ENCODE data around the gene PTPRA. TPM values are rescaled to one million over a fixed set of nuclear protein-coding genes. Genes with fewer than 3 reads are reported as not detected.
"Not testable (repeated sequence)": the region's sequence is repeated elsewhere in the genome, so short reads cannot be mapped to it uniquely, and the experiment has no call there.

The PTPRA gene
- polyA plus RNA-seq, 1 donor, result 41.9 TPM

DNA sequence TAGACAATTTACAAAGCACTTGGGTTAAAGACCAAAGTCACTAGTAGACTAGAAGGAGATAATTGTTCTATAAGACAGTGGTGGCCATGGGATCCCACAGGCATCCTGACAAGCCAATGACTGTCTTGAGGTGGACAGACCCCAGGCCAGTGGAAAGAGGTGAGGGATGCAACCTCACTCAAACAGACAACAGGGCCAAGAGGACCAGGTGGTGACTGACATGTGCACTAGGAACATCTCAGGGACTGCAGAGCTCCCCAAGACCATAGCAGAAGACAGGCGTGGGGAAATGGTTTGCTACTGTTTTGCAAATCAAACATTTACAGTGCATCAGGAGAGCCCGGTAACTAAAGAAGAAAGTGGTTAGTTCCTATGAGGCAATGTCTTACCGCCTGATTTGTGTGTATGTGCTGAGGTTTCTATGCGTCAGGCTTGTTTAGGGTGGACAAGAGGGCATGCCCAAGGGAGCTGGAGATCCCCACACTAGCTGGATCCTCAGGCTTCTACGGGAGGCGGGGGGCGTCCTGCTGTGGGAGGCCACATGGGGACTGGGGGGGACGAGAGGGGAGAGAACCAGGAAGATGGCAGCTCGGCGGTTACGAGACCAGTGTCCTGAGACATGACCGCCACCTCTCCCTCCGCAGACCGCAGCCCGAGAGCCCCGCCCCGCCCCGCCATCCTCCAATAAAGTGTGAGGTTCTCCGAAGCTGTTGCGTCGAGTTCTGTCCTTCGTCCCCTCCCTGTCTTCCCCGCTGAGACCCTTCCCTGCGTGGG, 171.9 kb downstream of the PTPRA start:
- DNase-seq, result no peak

DNA sequence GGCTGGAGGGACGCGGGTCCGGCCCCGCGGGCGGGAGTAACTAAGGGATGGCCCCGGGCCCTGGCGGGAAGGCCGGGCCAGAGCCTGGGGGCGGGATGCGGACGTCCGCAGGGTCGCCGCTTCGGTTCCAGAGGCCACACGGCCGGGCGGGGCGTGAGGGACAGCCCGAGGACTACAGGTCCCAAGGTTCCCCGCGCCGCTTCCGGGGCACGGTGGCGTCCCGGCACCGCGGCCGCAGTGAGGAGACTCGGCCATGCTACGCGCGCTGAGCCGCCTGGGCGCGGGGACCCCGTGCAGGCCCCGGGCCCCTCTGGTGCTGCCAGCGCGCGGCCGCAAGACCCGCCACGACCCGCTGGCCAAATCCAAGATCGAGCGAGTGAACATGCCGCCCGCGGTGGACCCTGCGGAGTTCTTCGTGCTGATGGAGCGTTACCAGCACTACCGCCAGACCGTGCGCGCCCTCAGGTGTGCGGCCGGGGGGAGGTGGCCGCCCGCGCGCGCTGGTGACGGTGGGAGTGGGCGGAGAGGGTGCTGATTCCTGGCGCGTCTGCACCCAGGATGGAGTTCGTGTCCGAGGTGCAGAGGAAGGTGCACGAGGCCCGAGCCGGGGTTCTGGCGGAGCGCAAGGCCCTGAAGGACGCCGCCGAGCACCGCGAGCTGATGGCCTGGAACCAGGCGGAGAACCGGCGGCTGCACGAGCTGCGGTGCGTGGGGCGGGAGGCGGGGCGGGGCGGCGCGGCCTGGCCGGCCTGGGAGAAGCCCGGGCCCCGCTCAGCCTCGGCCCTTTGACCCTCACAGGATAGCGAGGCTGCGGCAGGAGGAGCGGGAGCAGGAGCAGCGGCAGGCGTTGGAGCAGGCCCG, 172.8 kb downstream of the PTPRA start, which contains the start of gene MRPS26:
Gene MRPS26 (plus strand): TSS at position 237 of the 861 bp plus-strand sequence. CDS start 17 bp downstream, at position 254.
- peak; percentile 93 for DNase-seq

DNA sequence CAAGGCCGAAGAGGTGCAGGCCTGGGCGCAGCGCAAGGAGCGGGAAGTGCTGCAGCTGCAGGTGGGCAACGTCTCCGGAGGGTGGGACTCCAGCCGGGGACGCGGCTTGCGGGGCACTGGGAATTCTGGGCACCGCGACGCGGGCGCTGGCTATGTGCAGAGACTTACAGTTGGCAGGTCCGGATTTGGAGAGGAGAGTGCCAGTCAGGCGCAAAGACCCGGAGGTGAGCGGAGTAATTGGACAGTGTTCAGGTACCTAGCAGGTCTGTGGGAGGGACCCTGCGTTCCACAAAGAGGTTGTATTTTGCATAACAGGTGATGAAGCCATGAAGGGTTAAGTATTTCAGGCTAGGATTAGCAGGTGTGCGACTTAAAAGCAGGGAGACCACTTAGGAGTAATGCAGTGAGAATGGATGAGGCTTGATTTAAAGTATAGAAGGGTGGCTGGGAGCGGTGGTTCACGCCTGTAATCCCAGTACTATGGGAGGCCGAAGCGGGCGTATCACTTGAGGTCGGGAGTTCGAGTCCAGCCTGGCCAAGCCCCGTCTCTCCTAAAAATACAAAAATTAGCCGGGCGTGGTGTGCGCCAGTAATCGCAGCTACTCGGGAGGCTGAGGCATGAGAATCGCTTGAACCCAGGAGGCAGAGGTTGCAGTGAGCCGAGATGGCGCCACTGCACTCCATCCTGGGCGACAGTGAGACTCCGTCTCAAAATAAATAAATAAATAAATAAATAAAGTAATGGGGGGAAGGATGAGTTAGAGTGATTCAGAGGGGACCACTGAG, 173.6 kb downstream of the PTPRA start:
- no peak for DNase-seq

DNA sequence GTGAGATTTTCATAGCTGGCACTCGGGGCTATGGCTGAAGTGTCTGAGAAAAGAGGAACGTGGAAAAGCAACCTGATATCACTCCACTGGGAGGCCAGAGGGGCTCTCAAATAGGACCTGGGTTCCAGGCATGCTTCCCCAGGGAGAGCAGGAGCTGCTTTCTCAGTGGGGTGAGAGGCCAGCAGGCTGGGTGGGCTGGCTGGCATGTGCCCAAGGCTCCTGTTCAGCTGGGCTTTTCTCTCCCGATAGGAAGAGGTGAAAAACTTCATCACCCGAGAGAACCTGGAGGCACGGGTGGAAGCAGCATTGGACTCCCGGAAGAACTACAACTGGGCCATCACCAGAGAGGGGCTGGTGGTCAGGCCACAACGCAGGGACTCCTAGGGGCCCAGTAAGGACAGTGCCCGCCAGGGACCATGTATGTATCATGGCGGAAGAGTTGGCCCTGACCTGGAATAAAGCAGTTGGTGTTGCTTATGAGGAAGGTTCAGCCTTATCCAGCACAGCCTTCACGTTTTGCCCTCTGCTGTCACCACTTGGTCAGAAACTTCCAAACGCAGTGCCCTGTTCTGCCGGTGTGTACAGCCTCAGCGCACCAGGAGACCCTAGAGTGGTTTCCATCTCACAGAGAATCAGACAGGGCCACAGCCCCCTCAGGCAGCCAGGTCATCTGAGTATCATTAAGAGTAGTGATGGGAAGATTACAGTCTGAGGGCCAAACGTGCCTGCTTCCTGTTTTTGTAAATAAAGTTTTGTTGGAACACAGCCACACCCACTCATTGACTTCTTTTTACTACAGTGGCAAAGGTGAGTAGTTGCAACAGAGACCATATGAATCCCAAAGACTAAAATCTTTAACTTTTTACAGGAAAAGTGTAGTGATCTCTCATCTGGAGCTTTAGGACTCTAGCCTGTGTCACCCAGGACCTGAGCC, 174.5 kb downstream of the PTPRA start:
- DNase-seq, result no peak

DNA sequence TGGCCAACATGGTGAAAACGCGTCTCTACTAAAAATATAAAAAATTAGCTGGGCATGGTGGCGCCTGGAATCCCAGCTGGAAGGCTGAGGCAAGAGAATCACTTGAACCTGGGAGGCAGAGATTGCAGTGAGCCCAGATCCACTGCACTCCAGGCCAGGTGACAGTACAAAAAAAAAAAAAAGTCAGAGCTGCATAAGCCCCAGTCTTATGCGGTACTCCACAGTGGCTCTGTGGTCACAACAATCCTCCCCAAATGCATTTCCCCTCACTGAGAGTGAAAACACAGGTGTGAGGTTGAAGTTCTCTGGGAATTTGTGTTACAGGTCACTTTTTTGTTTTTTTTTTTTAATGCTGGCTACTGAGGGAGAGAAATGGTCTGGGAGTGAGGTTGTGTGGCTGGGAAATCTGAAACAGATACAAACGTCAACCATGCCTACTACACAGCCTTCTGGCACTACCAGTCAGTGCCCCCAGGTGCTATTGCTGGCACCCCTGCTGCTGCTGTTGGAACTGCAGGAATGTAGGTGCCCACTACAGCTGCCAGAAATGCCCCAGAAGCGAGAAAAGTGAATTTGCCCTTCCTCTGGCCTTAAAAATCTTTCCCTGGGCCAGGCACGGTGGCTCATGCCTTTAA, 178.2 kb downstream of the PTPRA start:
- DNase-seq, result no peak

DNA sequence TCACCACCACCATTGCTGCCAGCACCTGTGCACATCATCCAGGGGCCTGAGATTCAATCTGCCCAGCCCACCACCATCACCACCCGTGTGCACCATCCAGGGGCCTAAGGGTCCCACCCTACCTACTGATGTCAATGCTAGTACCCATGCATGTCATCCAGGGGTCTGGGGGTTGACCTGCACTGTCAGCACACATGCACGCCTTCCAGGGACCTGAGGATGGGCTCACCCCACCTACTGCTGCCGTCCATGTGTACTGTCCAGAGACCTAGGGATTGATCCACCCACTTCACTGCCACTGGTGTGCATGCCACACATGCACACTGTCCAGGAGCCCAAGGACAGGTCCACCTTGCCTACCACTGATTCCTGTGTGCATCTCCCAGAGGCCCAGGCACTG, 186.2 kb downstream of the PTPRA start:
- no peak for DNase-seq

DNA sequence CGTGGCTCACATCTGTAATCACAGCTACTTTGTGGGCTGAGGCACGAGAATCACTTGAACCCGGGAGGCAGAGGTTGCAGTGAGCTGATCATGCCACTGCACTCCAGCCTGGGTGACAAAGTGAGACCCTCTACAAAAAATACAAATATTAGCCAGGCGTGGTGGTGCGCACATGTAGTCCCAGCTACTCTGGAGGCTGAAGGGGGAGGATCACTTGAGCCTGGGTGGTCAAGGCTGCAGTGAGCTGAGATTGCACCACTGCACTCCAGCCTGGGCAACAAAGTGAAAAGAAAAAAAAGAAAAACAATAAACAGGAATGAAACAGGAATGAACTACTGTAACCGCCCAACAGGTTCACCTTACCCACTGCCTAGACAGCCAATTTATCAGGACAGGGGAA, 190.8 kb downstream of the PTPRA start:
- not testable (repeated sequence) for DNase-seq

DNA sequence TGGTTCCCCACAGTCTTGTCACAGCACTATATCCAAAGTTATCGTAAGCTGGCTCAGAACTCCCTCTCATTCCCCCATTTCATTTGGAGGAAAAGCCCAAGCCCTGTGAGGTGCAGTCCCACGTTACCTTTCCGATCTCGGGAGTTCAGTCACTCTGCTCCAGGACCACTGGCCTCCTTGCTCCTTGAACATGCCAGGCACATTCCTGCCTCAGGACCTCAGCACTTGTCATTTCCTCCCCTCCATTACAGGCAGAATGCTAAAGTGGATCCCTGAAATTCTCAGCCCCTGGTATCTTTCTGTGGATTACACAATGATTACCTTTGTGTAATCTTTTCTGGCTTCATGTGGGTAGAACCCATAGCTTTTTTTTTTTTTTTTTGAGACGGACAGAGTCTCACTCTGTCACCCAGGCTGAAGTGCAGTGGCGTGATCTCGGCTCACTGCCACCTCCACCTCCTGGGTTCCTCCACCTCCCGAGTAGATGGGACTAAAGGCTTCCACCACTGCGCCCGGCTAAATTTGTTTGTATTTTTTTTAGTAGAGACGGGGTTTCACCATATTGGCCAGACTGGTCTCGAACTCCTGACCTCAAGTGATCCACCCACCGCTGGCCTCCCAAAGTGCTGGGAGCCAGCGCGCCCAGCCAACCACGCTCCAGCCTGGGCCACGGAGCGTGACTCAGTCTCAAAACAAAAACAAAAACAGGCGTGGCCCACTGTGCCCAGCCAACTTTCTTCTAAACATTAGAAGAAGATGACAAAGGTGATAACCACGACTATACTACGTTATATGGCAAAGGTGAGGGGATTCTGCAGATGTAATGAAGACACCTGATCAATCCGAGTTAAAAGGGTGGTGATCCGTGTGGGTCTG, 194.1 kb downstream of the PTPRA start:
- no peak for DNase-seq

DNA sequence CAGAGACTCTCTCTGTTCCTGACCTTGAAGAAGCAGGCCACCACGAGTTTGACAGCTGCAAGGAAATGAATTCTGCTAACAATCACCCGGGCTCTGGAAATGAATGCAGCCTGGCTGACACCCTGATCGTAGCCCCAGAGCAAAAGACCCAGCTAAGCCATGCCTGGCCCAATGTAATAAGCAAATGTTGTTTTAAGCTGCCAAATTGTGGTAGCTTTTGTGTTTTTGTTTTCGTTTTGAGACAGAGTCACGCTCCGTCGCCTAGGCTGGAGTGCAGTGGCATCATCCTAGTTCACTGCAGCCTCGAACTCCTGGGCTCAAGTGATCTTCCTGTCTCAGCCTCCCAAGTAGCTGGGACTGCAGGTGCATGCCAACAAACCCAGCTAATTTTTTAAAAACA, 194.8 kb downstream of the PTPRA start:
- no peak for DNase-seq

DNA sequence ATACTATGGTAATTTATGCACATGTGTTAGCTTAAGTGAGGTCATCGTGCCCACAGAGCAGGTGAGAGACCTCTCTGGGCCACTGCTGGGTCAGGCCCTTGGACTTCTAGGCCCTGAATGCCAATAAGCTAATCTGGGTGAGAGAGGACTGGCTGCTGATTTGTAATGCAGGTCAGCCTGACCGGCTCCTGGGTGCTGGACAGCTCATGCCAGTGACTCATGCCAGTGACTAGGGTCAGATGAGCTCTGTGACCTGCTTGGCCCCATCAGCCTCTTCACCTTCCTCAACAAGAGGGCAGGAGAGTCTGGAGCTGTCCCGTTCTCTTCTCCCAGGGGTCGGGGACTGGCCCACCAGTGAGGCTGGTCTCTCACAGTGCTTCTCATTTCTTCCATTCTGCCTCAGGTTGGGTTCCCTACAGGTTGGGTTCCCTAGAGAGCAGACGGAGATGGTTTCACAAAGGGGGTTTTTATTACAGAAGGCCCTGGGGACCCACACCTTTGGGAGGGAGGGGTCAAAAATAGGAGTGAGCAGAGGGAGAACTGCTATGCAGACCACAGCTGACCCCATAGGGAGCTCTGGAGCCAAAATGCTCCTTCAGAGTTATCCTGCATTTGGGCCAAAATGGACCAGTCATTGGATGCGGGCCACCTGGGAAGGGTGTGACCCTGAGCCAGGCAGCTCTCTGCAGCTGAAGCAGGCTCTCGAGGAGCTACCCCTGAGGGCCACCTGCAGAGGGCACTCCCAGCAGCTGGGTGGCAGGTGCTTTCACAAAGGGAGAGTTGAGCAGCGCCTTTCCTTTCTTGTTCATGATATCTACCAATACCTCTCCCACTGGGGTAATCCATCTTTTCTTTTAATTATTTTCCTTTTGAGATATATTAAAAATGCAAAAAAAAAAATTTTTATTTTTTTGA, 196.0 kb downstream of the PTPRA start:
- DNase-seq, result no peak

DNA sequence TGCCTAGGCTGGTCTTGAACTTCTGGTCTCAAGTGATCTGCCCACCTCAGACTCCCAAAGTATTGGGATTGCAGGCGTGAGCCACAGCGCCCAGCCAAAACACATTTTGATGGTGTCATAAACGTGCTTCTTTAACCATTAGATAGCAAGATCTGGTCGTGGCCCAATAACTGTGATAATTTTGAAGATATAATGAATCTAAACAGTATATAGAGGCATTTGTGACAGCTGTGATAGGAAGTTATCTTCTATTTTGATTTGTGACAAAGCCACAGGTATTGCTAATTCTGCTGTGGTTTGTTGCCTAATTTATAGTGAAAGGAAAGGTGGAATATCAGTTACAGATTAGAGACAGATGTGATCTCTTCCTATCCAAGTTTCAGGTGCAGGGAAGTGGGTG, 197.4 kb downstream of the PTPRA start:
- DNase-seq, result no peak

DNA sequence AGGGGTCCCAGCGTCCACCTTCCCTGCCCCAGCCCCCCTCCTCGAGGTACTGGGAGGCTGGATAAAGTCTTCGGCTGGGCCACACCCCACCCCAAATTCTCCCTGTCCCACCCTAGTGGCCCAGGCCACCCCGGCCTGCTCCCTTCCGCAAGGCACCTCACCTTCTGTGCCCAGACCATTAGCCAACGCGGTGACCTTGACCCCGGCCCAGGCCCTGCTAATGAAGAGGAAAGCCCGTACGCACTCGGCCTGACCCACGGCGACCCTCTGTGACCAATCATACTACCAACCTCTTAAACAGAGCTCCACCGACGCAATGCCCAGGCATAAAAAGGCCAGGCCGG, 198.0 kb downstream of the PTPRA start:
- DNase-seq, result no peak

DNA sequence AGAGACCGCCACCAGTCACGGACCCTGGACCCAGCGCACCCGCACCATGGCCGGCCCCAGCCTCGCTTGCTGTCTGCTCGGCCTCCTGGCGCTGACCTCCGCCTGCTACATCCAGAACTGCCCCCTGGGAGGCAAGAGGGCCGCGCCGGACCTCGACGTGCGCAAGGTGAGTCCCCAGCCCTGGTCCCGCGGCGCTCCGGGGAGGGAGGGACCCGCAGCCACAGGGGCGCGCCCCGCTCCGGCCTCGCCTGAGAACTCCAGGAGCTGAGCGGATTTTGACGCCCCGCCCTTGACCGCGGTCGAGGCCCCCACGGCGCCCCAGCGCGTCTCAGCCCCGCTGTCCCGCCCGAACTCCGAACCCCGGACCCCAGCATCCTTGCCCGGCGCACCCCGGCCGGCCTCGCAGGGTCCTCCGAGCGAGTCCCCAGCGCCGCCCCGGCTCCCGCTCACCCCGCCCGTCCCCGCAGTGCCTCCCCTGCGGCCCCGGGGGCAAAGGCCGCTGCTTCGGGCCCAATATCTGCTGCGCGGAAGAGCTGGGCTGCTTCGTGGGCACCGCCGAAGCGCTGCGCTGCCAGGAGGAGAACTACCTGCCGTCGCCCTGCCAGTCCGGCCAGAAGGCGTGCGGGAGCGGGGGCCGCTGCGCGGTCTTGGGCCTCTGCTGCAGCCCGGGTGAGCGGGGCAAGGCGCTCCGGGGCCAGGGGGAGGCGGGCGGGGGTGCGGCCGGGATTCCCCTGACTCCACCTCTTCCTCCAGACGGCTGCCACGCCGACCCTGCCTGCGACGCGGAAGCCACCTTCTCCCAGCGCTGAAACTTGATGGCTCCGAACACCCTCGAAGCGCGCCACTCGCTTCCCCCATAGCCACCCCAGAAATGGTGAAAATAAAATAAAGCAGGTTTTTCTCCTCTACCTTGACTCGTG, 198.6 kb downstream of the PTPRA start, which contains the start of gene OXT:
Gene OXT (plus strand): TSS at position 11 of the 920 bp plus-strand sequence. CDS start 36 bp downstream, at position 47.
- peak; percentile 59 for DNase-seq

DNA sequence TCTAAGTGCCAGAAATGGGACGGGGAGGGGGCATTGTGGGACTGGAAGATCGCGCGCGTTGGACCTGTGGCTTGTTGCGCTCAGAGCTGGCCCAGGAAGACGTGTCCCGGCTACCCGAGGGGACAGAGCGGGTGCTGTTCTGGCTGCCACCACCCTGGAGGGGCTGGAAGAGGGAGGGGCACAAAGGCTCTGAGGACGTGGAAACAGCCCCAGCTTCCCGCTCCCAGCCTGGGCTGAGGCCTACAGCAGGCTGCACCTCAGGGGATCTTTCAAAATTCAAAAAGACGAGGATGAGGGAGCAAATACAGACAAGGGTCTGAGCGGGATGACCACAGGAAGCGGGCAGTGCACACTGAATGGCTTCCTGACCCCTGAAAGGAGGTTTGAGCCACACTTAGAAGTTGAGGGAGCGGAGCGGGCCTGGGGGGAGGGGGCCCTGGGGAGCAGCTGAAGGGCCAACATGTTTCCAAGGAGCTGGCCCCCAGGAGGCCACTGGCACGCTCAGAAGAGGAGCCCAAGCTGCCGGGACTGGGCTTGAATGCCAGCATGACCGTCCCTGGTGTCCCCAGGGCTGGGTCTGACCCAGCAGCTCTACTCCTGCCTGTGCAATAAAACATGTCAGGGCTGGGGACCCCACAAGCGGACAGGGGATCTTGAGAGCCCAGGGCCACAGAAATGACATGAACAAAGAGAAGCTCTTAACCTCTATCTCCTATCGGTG, 199.4 kb downstream of the PTPRA start:
- no peak for DNase-seq

DNA sequence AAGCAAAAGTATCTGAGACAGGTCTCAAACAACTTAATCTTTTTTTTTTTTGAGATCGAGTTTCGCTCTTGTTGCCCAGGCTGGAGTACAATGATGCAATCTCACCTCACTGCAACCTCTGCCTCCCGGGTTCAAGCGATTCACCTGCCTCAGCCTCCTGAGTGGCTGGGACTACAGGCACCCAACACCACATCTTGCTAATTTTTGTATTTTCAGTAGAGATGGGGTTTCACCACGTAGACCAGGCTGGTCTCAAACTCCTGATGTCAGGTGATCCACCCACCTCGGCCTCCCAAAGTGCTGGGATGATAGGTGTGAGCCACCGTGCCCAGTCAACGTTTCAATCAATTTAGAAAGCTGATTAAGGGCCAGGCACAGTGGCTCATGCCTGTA, 200.0 kb downstream of the PTPRA start:
- DNase-seq, result not testable (repeated sequence)

DNA sequence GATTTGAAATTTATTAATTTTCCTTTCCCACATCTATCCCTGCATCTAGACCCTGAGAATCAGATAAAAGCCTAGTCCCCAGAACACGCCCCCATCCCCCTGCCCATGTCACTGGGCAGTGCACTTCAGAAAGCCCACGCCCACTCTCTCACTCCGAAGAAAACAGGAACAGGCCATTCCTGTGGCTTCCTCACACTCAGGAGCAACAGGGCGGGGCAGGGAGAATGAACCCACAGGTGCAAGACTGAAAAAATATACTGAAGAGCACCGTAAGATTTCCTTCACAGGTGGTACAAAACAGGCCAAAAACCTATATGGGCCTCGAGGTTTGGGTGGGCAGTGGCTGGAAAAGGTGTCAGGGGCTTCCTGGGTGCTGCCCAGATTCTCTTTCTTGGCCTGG, 201.5 kb downstream of the PTPRA start:
- DNase-seq, result no peak

DNA sequence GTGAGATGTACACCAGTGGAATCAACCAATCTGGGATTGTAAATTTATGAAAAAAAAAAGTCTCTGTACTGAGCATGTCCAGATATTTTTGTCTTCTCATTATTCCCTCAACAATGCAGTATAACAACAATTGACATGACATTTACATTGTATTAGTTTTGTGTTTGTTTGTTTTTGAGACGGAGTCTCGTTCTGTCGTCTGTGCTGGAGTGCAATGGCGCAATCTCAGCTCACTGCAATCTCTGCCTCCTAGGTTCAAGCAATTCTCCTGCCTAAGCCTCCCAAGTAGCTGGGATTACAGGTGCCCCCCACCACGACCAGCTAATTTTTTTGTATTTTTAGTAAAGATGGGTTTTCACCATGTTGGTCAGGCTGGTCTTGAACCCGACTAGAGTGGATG, 202.0 kb downstream of the PTPRA start:
- not testable (repeated sequence) for DNase-seq
